GM12873 (cell line): ENCODE measurements around the gene ROR2.

Experiments
- TF ChIP-seq, protein P1 (sequence below): IDR thresholded peaks from 2 replicates; pipeline ENCODE4 v1.5.1; 2012; ENCODE audit warnings: low read depth, mild to moderate bottlenecking, moderate library complexity, low read length, control low read depth; ENCODE audit not compliant: insufficient read depth; ENCODE audit errors: missing control alignments

The ROR2 gene

DNA sequence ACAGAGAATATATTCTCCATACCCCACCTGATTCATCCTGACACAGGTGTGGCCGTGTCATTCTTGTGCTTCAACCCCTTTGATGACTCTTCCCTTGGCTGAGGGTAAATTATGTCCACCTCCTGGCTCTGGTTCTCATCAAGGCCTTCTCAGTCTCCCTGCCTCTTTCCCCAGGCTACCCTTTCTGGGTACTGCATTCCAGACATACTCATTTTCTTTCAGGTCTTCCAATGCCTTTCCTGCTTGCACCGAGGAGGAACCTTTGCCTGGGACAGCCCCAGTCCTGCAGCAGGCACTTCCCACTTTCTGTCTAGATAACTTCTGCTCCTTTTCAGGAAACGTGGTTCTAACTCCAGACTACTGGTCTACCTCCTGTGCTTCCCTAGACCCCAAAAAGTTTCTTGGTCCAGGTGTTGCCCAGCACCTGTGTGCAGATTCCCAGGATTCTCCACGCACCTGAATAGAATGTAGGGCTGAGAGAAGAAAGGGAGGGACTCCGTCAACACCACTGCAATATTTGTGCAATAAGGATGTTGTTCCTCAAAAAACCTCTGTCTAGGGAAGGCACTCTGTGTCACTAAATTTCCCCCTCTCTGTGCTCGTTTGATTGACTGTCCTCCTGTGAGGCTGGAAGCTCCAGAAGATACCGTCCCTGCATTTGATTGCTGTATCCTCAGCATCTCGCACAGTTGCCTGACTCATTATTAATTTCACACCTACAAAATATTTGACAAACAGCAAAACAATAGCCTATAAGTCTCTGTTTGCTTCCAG is 271.0 kb downstream of the ROR2 start:
- TF ChIP-seq, protein P1, sequence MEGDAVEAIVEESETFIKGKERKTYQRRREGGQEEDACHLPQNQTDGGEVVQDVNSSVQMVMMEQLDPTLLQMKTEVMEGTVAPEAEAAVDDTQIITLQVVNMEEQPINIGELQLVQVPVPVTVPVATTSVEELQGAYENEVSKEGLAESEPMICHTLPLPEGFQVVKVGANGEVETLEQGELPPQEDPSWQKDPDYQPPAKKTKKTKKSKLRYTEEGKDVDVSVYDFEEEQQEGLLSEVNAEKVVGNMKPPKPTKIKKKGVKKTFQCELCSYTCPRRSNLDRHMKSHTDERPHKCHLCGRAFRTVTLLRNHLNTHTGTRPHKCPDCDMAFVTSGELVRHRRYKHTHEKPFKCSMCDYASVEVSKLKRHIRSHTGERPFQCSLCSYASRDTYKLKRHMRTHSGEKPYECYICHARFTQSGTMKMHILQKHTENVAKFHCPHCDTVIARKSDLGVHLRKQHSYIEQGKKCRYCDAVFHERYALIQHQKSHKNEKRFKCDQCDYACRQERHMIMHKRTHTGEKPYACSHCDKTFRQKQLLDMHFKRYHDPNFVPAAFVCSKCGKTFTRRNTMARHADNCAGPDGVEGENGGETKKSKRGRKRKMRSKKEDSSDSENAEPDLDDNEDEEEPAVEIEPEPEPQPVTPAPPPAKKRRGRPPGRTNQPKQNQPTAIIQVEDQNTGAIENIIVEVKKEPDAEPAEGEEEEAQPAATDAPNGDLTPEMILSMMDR = no peak

DNA sequence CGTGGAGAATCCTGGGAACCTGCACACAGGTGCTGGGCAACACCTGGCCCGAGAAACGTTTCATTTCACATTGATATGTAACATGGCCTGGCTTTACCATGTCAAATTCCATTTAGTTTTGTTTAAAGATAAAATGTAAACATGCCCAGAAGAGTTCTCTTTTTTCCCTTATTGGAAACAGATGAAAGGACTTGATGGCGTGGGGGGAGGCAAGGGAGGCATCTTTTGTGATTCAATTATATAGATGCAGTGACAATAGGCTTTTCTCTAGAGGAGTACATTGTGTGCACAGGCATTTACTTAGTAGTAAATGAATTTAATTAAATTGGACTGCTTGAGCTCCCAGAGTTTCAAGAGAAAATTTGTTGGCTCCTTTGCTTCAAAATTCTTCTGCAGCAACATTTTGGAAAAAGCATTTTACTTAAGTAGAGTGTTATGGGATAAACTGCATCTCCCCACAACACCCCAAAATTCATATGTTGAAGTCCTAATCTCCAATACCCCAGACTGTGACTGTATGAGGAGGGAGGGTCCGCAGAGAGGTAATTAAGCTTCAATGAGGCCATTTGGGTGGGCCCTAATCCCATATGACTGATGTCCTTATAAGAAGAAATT is 272.1 kb downstream of the ROR2 start:
- TF ChIP-seq, protein P1 = no peak

DNA sequence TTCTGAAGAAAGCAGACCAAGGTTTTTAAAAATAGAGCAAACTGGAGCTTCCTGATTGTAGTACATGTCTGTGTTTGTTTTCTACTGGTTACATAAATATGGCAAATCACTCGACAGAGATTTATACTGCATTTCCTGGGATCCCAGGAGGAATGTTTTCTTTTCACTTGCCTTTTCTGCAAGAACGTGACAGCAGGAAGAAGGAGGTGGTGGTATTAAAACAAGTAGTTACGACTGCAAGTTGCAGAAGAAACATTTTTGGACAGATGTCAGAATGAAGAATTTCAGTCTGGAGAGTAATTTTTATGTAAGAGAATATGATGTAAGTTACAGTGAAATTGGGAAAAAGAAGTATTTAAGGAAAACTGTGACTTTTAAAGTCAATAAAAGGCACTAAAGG is 272.7 kb downstream of the ROR2 start:
- TF ChIP-seq, protein P1 = no peak

DNA sequence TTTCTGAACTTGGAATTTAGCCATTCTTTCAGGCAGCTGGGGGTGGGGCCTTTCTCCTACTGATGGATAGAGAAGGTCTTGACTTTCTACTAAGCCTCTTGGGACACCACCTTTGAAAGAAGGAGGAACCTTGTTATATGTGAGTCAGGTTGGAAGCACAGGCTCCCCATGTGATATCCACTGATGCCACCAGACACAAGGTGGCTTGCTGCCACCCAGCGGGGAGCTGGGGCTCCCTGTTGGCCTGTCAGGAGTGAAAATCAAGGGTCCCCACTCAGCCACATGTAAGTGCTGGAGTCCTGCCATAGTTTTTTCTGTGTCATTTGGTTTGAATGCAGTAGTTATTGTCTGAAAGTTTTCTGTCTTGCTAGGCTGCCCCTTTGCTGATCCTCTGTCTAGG is 274.0 kb downstream of the ROR2 start:
- TF ChIP-seq, protein P1 = peak; percentile 63

DNA sequence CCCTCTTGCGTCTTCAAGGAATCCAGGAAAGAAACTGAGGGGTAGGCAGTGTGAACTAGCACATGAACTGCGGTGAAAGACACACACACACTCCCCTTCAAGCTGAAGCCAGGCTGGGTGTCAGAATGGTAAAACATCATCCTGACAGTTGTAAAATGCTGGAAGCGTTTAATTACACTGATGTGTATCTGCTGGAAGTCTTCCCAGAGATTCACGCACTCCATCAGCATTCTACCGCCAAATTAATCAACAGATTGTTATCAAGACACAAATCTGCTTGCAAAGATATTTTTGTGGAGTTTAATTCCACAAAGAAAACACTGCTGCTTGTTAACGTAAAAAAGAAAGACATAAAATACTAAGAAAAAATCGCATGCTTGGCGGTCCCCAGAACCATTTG is 285.4 kb downstream of the ROR2 start:
- TF ChIP-seq, protein P1 = no peak

DNA sequence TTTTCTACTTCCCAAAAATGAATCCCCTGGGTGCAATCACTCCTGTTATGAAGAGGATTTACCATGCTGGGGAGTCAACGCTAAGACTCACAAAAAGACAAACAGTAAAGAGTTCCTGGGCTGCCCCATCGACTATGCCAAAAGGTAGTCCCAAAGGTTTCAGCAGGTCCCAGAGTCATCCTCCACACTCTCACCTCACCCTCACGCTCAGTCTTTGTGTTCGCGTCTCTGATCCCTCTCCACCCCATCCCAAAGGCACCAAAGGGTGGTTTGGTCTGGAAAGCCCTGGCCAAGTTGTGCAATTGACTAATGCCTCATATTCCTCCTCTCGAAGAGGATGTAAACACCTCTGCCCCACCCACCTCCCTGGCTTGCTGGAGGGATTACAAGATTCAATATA is 286.2 kb downstream of the ROR2 start:
- TF ChIP-seq, protein P1 = no peak

DNA sequence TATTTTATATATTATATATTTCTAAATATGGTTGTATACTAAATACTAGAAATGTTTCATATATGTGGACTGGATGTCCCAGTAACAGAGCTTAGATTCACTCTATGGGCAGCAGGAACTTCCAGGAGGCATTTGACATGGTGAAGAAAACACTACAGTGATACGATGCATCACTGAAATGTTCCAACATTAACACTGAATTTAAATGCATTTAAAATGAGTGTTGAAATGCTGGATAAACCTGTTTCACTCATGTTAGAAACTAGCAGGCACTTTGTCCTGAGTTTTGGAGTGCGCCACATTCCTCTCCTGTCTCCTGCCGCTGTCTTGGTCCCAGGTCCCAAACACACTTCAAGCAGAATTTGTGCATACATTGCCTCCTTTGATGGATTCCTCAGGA is 288.6 kb downstream of the ROR2 start:
- TF ChIP-seq, protein P1 = no peak
